Measurements from ENCODE around the gene OR2AT4.

- no peak for TF ChIP-seq CTCF (IDR thresholded peaks at IDR 0.05)
- no peak for TF ChIP-seq POLR2A (IDR thresholded peaks at IDR 0.05)
- TF ChIP-seq POLR2AphosphoS5 (IDR thresholded peaks at IDR 0.05) = no peak
- no peak for TF ChIP-seq EP300 (IDR thresholded peaks at IDR 0.05)
Observed at GRCh38 chr11:75068993-75069392, 27.7 kb downstream of the OR2AT4 start.

All from upper lobe of left lung (tissue), 4 donors.